Activated naive CD8-positive, alpha-beta T cell treated with anti-CD3 and anti-CD28 coated beads, Interleukin-2, amount 50 U/mL, for 24 hours (primary cell): ENCODE measurements around the gene SNX1.
"Not testable (repeated sequence)": the region's sequence is repeated elsewhere in the genome, so short reads cannot be mapped to it uniquely, and the experiment has no call there.

Source experiments
- ATAC-seq: fragments of 150-1000 bp; cut with Tn5 transposase; one replicate; pipeline ENCODE4 v1.10.0; 2021
- DNase-seq: peaks from one replicate; pipeline ENCODE4 v3.0.0; 2021
- H3K27ac Mint-ChIP-seq: one replicate; pipeline ENCODE4 v1.8.0; 2021; ENCODE audit warnings: mild to moderate bottlenecking, mixed read lengths
- H3K27me3 Mint-ChIP-seq: one replicate; pipeline ENCODE4 v1.8.0; 2021; ENCODE audit warnings: mixed read lengths
- H3K36me3 Mint-ChIP-seq: one replicate; pipeline ENCODE4 v1.8.0; 2021; ENCODE audit warnings: low read depth, mixed read lengths
- H3K4me1 Mint-ChIP-seq: one replicate; pipeline ENCODE4 v1.8.0; 2021; ENCODE audit warnings: mixed read lengths
- H3K4me3 Mint-ChIP-seq: one replicate; pipeline ENCODE4 v1.8.0; 2021; ENCODE audit warnings: mild to moderate bottlenecking, moderate library complexity, mixed read lengths
- H3K9me3 Mint-ChIP-seq: one replicate; pipeline ENCODE4 v1.8.0; 2021; ENCODE audit warnings: mixed read lengths

SNX1 gene, protein sequence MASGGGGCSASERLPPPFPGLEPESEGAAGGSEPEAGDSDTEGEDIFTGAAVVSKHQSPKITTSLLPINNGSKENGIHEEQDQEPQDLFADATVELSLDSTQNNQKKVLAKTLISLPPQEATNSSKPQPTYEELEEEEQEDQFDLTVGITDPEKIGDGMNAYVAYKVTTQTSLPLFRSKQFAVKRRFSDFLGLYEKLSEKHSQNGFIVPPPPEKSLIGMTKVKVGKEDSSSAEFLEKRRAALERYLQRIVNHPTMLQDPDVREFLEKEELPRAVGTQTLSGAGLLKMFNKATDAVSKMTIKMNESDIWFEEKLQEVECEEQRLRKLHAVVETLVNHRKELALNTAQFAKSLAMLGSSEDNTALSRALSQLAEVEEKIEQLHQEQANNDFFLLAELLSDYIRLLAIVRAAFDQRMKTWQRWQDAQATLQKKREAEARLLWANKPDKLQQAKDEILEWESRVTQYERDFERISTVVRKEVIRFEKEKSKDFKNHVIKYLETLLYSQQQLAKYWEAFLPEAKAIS

GRCh38 chr15:64095795-64096667 is at the start of gene SNX1:
TSS of gene SNX1 (plus strand) at chr15:64095982. CDS start at chr15:64096014, 32 bp downstream.
- H3K27ac Mint-ChIP-seq = peak within 1 kb of the TSS; percentile 96
- peak within 1 kb of the TSS; percentile 100 for H3K4me3 Mint-ChIP-seq
- peaks cover 75% of the 10 kb centered on the region for H3K4me1 Mint-ChIP-seq
- no peaks in the 10 kb centered on the region for H3K9me3 Mint-ChIP-seq
- peak; percentile 48 for ATAC-seq
- no peaks in the 10 kb centered on the region for H3K27me3 Mint-ChIP-seq
- H3K36me3 Mint-ChIP-seq = peaks cover 11% of the 10 kb centered on the region
- peak; percentile 91 for DNase-seq

DNA sequence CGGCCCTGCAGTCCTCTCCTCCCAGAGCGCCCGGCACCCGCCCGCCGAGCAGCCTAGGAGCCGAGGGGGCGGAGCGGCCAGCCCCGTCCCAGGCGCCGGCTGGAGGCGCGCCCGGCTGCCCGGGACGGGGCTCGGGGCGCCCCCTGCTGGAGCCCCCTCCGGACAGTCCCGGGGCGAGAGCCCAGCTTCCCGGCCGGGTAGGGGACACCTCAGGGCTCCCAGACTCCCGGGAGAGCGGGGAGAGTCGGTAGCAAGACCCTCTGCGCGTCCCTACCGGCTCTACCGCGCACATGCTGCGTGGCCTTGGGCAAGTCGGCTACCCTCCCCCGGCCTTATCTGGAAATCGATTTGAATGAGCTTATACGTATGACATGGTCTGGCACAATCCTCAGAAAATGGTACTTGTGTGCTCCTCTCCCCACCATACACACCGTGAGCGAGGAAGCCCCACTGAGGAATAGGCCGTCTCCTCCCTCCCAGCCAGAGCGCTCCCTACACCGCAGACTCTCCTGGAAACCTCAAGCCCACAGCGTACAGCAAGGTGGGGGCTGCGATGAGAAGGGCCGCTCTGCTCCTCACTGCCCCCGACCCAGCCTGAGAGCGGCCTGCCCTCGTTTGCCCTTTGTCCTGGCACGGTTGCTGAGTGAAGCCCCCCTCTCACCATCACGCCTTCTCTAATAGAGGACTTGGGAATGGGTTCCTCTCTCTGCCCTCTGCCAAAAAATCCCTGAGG is 49.2 kb upstream of the SNX1 start, which contains the start of gene DAPK2:
TSS of gene DAPK2 (minus strand) at position 65 of the 733 bp plus-strand sequence. CDS start 6,224 bp downstream, outside the sequence.
- peak within 1 kb of the TSS; percentile 55 for H3K27ac Mint-ChIP-seq
- ATAC-seq = peak; percentile 93

DNA sequence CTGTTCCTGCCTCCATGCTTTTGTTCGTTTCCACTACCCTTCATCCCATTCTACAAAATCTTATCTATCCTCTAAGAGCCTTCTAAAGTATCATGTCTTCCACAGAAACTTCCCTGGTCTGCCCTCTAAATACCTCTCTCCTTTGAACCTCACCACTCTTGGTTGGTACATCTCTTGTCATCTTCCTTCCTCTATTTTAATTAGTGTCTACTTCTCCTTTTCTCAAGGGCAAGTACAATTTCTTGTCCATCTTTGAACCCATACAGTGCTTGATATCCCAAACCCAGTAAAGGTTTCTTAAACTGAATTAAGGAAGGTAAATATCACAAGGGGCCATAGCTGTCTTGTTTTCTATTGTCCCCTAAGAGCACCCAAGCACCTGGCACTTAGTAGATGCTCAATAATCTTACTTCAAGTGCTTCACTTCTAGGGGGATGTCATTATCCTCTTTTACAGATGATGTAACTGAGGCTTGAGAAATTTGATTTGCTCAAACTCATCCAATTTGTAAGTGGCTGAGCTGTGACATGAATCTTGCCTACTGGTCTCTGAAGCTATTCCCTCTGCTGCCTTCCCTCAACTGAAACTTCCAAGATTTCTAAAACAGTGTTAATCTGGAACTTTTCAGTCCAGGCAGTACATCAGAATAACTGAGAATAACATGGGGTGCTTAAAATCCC is 46.9 kb upstream of the SNX1 start:
- Mint-ChIP-seq H3K4me1 (peaks cover 22% of the 10 kb centered on the region), H3K36me3 (no peaks in the 10 kb centered on the region), H3K27me3 (peaks cover 22% of the 10 kb centered on the region), H3K9me3 (no peaks in the 10 kb centered on the region), H3K27ac (no peak overlapping the region), H3K4me3 (no peak overlapping the region)
- ATAC-seq (no peak), DNase-seq (no peak)

More for the DNA sequence above, 49.2 kb upstream of the SNX1 start, which contains the start of gene DAPK2:
- DNase-seq = peak; percentile 74
- H3K27me3 Mint-ChIP-seq = peaks cover 22% of the 10 kb centered on the region
- peaks cover 22% of the 10 kb centered on the region for H3K4me1 Mint-ChIP-seq
- H3K4me3 Mint-ChIP-seq = peak within 1 kb of the TSS; percentile 76
- no peaks in the 10 kb centered on the region for H3K36me3 Mint-ChIP-seq
- no peaks in the 10 kb centered on the region for H3K9me3 Mint-ChIP-seq

- Mint-ChIP-seq H3K27ac (no peak overlapping the region), H3K27me3 (peaks cover 20% of the 10 kb centered on the region), H3K4me1 (peaks cover 14% of the 10 kb centered on the region)
Observed at GRCh38 chr15:64050281-64051092, 45.3 kb upstream of the SNX1 start.

GRCh38 chr15:64051093-64051402 is 44.7 kb upstream of the SNX1 start:
- Mint-ChIP-seq H3K27ac (no peak overlapping the region), H3K9me3 (no peaks in the 10 kb centered on the region)

More at GRCh38 chr15:64050281-64051092, 45.3 kb upstream of the SNX1 start:
- DNase-seq (no peak), ATAC-seq (no peak)
- Mint-ChIP-seq H3K4me3 (no peak overlapping the region), H3K9me3 (no peaks in the 10 kb centered on the region), H3K36me3 (no peaks in the 10 kb centered on the region)

DNA sequence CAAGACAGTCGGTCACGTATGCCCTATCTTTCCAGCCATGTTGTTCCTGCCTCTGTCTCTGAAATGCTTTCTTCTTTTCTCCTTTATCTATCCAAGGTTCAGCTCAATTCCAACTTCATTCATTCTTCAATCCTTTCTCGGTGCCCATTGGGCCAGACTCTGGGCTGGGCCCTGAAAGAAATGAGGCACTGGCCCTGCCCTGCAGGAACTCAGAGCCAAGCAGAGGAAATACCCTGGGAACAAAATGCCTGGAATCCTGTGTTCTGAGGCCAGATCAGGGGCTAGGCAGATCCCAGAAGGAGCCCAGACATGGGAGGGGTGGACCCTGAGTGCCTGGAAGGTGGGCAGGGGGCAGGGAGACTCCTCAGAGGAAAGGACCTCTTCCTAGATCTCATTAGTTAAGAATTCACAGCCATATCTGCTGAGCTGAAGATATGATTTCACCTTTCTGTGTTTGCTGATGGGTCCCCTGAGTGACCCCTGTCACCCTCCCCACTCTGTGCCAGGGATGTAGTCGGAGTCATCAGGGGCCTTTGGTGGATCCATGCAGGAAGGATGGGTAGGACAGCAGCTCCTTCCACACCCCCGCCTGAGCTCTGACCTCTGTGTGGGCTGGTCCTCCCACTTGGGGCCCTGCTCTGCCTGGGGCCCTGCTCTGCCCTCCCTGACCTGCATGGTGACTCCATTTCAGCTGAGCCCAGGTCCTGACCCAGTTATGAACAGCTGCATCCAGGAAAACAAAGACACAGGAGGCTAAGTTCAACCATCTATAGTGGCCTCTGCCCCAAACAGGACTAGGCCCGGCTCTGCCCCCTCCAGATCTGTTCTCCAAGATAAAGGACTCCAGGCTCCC is 44.1 kb upstream of the SNX1 start:
- no peak overlapping the region for H3K27ac Mint-ChIP-seq
- peaks cover 19% of the 10 kb centered on the region for H3K27me3 Mint-ChIP-seq
- H3K4me3 Mint-ChIP-seq = no peak overlapping the region
- ATAC-seq = no peak
- no peak for DNase-seq
- no peaks in the 10 kb centered on the region for H3K36me3 Mint-ChIP-seq
- peaks cover 10% of the 10 kb centered on the region for H3K4me1 Mint-ChIP-seq
- no peaks in the 10 kb centered on the region for H3K9me3 Mint-ChIP-seq

More at GRCh38 chr15:64051093-64051402, 44.7 kb upstream of the SNX1 start:
- H3K4me3 Mint-ChIP-seq = no peak overlapping the region
- ATAC-seq (no peak), DNase-seq (no peak)
- H3K27me3 Mint-ChIP-seq = peaks cover 20% of the 10 kb centered on the region
- H3K4me1 Mint-ChIP-seq = peaks cover 12% of the 10 kb centered on the region
- H3K36me3 Mint-ChIP-seq = no peaks in the 10 kb centered on the region

DNA sequence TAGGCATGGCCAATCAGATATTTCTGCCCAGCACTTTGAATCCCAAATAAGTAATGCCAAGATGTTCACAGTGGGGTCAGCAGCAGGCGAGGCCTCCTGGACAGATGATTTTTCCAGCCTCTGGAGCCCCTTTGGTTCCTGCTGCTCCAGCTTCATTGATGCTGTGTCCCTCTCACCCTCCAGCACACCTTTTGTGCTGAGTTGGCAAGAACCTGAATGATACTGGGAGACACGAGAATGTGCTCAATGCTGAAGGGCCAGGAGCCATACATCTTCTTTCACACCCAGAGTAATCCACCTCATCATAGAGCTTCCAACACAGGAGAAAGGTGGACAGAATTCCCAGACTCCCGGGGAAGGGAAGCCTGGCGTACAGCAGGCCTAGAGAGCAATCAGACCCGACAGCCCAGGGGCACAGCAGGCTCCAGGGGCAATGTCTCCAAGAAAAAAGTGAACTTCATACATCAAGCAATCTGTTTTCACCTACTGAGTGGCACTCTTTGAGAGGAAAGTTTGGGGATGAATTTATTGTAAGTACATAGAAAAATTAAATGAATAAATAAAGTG is 42.8 kb upstream of the SNX1 start:
- no peak for ATAC-seq
- H3K27ac Mint-ChIP-seq = no peak overlapping the region

GRCh38 chr15:64053674-64054073 is 42.1 kb upstream of the SNX1 start:
- H3K27me3 Mint-ChIP-seq, DNase-seq, H3K4me3 Mint-ChIP-seq, H3K27ac Mint-ChIP-seq, H3K9me3 Mint-ChIP-seq, H3K4me1 Mint-ChIP-seq, ATAC-seq, H3K36me3 Mint-ChIP-seq: not testable (repeated sequence)

More for the DNA sequence above, 42.8 kb upstream of the SNX1 start:
- H3K4me1 Mint-ChIP-seq = peaks cover 6% of the 10 kb centered on the region
- no peak overlapping the region for H3K4me3 Mint-ChIP-seq
- DNase-seq = no peak
- H3K9me3 Mint-ChIP-seq = no peaks in the 10 kb centered on the region
- H3K36me3 Mint-ChIP-seq = no peaks in the 10 kb centered on the region
- peaks cover 7% of the 10 kb centered on the region for H3K27me3 Mint-ChIP-seq

- H3K9me3 Mint-ChIP-seq = no peaks in the 10 kb centered on the region
- DNase-seq (no peak), ATAC-seq (no peak)
- no peaks in the 10 kb centered on the region for H3K36me3 Mint-ChIP-seq
- H3K27ac Mint-ChIP-seq = no peak overlapping the region
- H3K4me3 Mint-ChIP-seq = no peak overlapping the region
- H3K4me1 Mint-ChIP-seq = no peaks in the 10 kb centered on the region
- no peaks in the 10 kb centered on the region for H3K27me3 Mint-ChIP-seq
Observed at GRCh38 chr15:64058279-64058678, 37.5 kb upstream of the SNX1 start.

- H3K9me3 Mint-ChIP-seq, H3K27me3 Mint-ChIP-seq, H3K4me3 Mint-ChIP-seq, DNase-seq, H3K27ac Mint-ChIP-seq, H3K4me1 Mint-ChIP-seq, H3K36me3 Mint-ChIP-seq, ATAC-seq: not testable (repeated sequence)
Observed at GRCh38 chr15:64059104-64059503, 36.7 kb upstream of the SNX1 start.

GRCh38 chr15:64060716-64061115 is 35.1 kb upstream of the SNX1 start:
- Mint-ChIP-seq H3K4me1 (no peaks in the 10 kb centered on the region), H3K27me3 (no peaks in the 10 kb centered on the region), H3K9me3 (no peaks in the 10 kb centered on the region), H3K36me3 (no peaks in the 10 kb centered on the region), H3K4me3 (no peak overlapping the region), H3K27ac (no peak overlapping the region)
- no peak for ATAC-seq
- no peak for DNase-seq

- no peaks in the 10 kb centered on the region for H3K9me3 Mint-ChIP-seq
- H3K27ac Mint-ChIP-seq = no peak overlapping the region
- no peak for DNase-seq
- no peaks in the 10 kb centered on the region for H3K36me3 Mint-ChIP-seq
- H3K4me3 Mint-ChIP-seq = no peak overlapping the region
- no peak for ATAC-seq
- no peaks in the 10 kb centered on the region for H3K27me3 Mint-ChIP-seq
- H3K4me1 Mint-ChIP-seq = peaks cover 6% of the 10 kb centered on the region
Observed at GRCh38 chr15:64066451-64066850, 29.3 kb upstream of the SNX1 start.
